CD4-positive, alpha-beta T cell (primary cell): ENCODE results near the gene SPTLC1. TPM values are rescaled to one million over a fixed set of nuclear protein-coding genes. Genes with fewer than 3 reads are reported as not detected.
"Not testable (repeated sequence)": the region's sequence is repeated elsewhere in the genome, so short reads cannot be mapped to it uniquely, and the experiment has no call there.

Source experiments
- ATAC-seq: fragments of 200-7000 bp; cut with Tn5 transposase; one replicate; pipeline ENCODE4 v1.10.0; 2022; ENCODE audit warnings: mild to moderate bottlenecking; ENCODE audit not compliant: poor library complexity
- CTCF ChIA-PET: fragments of 350-600 bp; sonication (Branson Sonifier 250); formaldehyde crosslinking; loops from one replicate; lab custom pipeline; 2021; ENCODE audit warnings: antibody characterized with exemption, inconsistent platforms; lab: Charles Lee
- POLR2A ChIA-PET: fragments of 350-600 bp; sonication (Branson Sonifier 250); formaldehyde crosslinking; loops from one replicate; lab custom pipeline; 2021; ENCODE audit warnings: antibody characterized with exemption, inconsistent platforms; lab: Charles Lee
- DNase-seq, 14 experiments: peaks; one replicate each; pipeline ENCODE4 v3.0.0-alpha.2; 2013 to 2020; ENCODE audit warnings: mixed read lengths in 2 of 14
- H3K27ac ChIP-seq, 2 donors: one replicate each; pipeline versions ENCODE4 v1.5.1 to v1.7.0; 2013; ENCODE audit warnings: low read length in 2 of 2, low read depth in 1 of 2, mild to moderate bottlenecking in 1 of 2
- H3K27me3 ChIP-seq, 2 experiments: 1 replicate in 1 of 2; 2 replicates in 1 of 2; pipeline versions ENCODE4 v1.6.1 to v1.7.0; 2013; ENCODE audit warnings: low read length in 2 of 2, control low read depth in 1 of 2, mild to moderate bottlenecking in 1 of 2, moderate library complexity in 1 of 2; ENCODE audit not compliant: insufficient read depth in 2 of 2, control insufficient read depth in 1 of 2
- H3K36me3 ChIP-seq: one replicate; pipeline ENCODE4 v1.6.1; 2013; ENCODE audit warnings: low read length, control low read depth; ENCODE audit not compliant: insufficient read depth
- H3K4me1 ChIP-seq: one replicate; pipeline ENCODE4 v1.6.1; 2013; ENCODE audit warnings: low read length, control low read depth; ENCODE audit not compliant: insufficient read depth
- H3K4me3 ChIP-seq: one replicate; pipeline ENCODE4 v1.5.1; 2013; ENCODE audit warnings: mild to moderate bottlenecking, low read length, moderate library complexity
- H3K9me3 ChIP-seq, 2 experiments: 1 replicate in 1 of 2; 2 replicates in 1 of 2; pipeline versions ENCODE4 v1.6.1 to v1.7.0; 2013; ENCODE audit warnings: low read length in 2 of 2, mild to moderate bottlenecking in 2 of 2, control low read depth in 1 of 2, moderate library complexity in 1 of 2; ENCODE audit not compliant: control insufficient read depth in 1 of 2, insufficient read depth in 1 of 2
- H3K27ac Mint-ChIP-seq: one replicate; pipeline ENCODE4 v1.8.0; 2020; ENCODE audit warnings: mixed read lengths
- H3K27me3 Mint-ChIP-seq: one replicate; pipeline ENCODE4 v1.8.0; 2021; ENCODE audit warnings: mixed read lengths
- H3K36me3 Mint-ChIP-seq: one replicate; pipeline ENCODE4 v1.8.0; 2021; ENCODE audit warnings: low read depth, mixed read lengths
- H3K4me1 Mint-ChIP-seq: one replicate; pipeline ENCODE4 v1.8.0; 2021; ENCODE audit warnings: low read depth, mixed read lengths
- H3K4me3 Mint-ChIP-seq: one replicate; pipeline ENCODE4 v1.8.0; 2020; ENCODE audit warnings: mild to moderate bottlenecking, mixed read lengths
- H3K9me3 Mint-ChIP-seq: one replicate; pipeline ENCODE4 v1.8.0; 2020; ENCODE audit warnings: mixed read lengths
- intact Hi-C, 2 experiments: fragments of 100-400 bp; cut with DNase I in 1 of 2; cut with micrococcal nuclease in 1 of 2; formaldehyde crosslinking; loops; one replicate each; pipeline versions ENCODE4 v1.15.1 to v1.9.0; 2023 to 2025; cut with DNase I, micrococcal nuclease
- total RNA-seq, 174 experiments: library from RNA in 2 of 174; stranded (reverse) in 2 of 174; gene quantifications; one replicate each; pipeline ENCODE4 v1.2.3 and lab custom pipeline; 2021 to 2026
- TF ChIP-seq, protein P1 (sequence below): fragments of 200-600 bp; IDR thresholded peaks from one replicate; pipeline ENCODE4 v1.8.0; 2022; ENCODE audit warnings: antibody characterized with exemption, mild to moderate bottlenecking

SPTLC1 gene
- total RNA-seq, 2 experiments from 2014 or later: 40.9 to 43.0 TPM

DNA sequence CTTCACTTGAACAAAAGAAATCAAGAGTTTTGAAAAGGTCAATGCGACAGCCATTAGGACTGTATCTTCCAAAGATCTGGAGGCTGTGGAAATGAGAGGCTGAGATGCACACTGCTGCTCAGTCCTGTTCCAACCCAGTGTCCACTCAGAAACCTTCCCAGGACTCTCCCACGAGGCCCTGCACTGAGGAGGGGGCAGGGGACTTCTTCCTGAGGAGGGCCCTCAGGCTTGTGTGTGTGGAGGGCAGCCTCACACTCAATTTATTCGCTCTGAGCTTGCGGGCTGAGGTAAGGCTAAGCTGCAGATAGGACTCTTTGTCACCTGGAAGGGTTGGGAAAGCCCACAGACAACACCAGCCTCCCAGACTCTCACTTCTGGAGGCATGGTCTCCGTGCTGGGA is 95.6 kb downstream of the SPTLC1 start:
- H3K4me1 Mint-ChIP-seq: no peaks in the 10 kb centered on the region
- Histone ChIP-seq H3K36me3 (no peaks in the 10 kb centered on the region), H3K9me3 (peaks cover 0 to 5% of the 10 kb centered on the region in 2 experiments), H3K27ac (no peak overlapping the region), H3K4me3 (no peak overlapping the region), H3K4me1 (no peaks in the 10 kb centered on the region), H3K27me3 (no peaks in the 10 kb centered on the region)
- no peak for DNase-seq
- intact Hi-C loops: no loop called here
- ChIA-PET CTCF (no interaction called here), POLR2A (no interaction called here)
- no peak for ATAC-seq
- no peaks in the 10 kb centered on the region for H3K36me3 Mint-ChIP-seq
- H3K9me3 Mint-ChIP-seq: peaks cover 13% of the 10 kb centered on the region
- H3K4me3 Mint-ChIP-seq: no peak overlapping the region
- H3K27ac Mint-ChIP-seq: no peak overlapping the region
- TF ChIP-seq, protein P1, sequence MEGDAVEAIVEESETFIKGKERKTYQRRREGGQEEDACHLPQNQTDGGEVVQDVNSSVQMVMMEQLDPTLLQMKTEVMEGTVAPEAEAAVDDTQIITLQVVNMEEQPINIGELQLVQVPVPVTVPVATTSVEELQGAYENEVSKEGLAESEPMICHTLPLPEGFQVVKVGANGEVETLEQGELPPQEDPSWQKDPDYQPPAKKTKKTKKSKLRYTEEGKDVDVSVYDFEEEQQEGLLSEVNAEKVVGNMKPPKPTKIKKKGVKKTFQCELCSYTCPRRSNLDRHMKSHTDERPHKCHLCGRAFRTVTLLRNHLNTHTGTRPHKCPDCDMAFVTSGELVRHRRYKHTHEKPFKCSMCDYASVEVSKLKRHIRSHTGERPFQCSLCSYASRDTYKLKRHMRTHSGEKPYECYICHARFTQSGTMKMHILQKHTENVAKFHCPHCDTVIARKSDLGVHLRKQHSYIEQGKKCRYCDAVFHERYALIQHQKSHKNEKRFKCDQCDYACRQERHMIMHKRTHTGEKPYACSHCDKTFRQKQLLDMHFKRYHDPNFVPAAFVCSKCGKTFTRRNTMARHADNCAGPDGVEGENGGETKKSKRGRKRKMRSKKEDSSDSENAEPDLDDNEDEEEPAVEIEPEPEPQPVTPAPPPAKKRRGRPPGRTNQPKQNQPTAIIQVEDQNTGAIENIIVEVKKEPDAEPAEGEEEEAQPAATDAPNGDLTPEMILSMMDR: no peak
- peaks cover 6% of the 10 kb centered on the region for H3K27me3 Mint-ChIP-seq

DNA sequence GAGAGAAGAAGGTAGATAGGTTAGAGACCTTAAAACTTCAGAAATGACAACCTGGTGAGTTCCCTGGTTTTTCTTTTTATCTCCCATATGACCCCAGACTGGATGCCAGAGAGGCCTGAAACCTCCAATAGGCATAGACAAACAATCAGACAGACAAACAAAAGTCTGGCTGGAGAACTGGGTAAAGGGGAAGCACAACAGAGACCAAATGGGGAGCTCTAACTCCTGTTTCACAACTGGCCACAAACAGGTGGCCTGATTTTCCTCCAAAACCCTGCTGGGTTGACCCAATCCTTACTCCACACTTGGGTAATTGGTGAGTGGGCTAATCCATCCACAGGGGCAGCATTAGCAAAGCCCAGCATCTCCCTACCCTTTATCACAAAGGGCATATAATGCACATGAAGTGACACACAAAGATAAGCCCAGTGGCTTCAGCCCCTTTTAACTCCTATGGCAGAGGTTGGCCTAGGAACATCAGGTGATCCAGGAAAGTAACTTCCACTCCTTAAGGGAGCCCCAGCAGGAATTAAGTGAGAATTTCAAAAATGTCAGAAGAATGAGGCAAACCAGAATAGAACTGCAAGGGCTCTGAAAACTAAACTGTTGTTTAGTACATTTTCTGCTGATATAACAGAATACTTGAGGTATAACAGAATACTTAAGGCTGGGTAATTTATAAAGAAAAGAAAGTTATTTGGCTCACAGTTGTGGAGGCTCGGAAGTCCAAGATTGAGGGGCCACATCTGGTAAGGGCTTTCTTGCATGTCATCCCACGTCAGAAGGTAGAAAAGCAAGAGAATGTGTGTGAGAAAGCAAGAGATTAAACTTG is 104.3 kb downstream of the SPTLC1 start:
- Histone ChIP-seq H3K4me1 (no peaks in the 10 kb centered on the region), H3K27ac (no peak overlapping the region), H3K4me3 (no peak overlapping the region), H3K36me3 (no peaks in the 10 kb centered on the region), H3K27me3 (no peaks in the 10 kb centered on the region), H3K9me3 (peaks cover 0 to 3% of the 10 kb centered on the region in 2 experiments)
- POLR2A ChIA-PET: no interaction called here
- no peak for DNase-seq
- intact Hi-C loops: no loop called here
- TF ChIP-seq, protein P1: no peak
- Mint-ChIP-seq H3K4me3 (no peak overlapping the region), H3K27me3 (peaks cover 20% of the 10 kb centered on the region), H3K27ac (no peak overlapping the region), H3K9me3 (peaks cover 4% of the 10 kb centered on the region), H3K4me1 (no peaks in the 10 kb centered on the region), H3K36me3 (no peaks in the 10 kb centered on the region)
- no peak for ATAC-seq
- CTCF ChIA-PET: no interaction called here

DNA sequence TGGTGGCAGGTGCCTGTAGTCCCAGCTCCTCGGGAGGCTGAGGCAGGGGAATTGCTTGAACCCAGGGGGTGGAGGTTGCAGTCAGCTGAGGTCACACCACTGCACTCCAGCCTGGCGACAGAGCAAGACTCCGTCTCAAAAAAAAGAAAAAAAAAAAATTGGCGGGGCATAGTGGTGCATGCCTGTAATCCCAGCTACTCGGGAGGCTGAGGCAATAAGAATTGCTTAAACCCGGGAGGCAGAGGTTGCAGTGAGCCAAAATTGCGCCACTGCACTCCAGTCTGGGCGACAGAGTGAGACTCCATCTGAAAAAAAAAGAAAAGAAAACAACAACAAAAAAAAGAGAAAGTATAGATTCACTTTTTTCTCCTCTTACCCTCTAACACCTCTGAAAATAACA is 105.0 kb downstream of the SPTLC1 start:
- H3K4me1 Mint-ChIP-seq, DNase-seq, H3K27me3 ChIP-seq, H3K4me3 Mint-ChIP-seq, H3K4me3 ChIP-seq, CTCF ChIA-PET, H3K36me3 Mint-ChIP-seq, intact Hi-C loops, H3K36me3 ChIP-seq, H3K9me3 Mint-ChIP-seq, POLR2A ChIA-PET, H3K4me1 ChIP-seq, ATAC-seq, H3K9me3 ChIP-seq, H3K27ac ChIP-seq, H3K27ac Mint-ChIP-seq: not testable (repeated sequence)
- H3K27me3 Mint-ChIP-seq: peaks cover 20% of the 10 kb centered on the region

DNA sequence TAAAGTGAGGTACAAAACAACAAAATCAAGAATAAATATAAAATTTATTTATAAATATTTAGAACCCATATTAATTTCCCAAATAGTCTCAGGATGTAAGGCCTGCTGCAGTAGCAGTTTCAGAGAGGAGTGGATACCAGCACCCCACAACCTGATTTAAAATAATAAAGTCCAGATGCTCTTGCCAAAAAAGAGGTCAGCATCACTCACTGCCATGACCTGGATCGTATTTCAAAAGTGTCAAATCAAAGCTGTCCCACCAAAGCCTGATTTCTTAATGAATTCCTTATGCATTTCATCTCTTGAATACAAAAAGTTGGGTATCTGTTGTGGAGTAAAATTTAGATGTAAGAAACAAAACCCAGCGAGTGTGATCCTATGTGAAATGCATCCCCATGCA is 107.2 kb downstream of the SPTLC1 start:
- no peak overlapping the region for H3K27ac ChIP-seq
- H3K36me3 ChIP-seq: no peaks in the 10 kb centered on the region
- ChIA-PET CTCF (no interaction called here), POLR2A (no interaction called here)
- Mint-ChIP-seq H3K27ac (no peak overlapping the region), H3K27me3 (peaks cover 24% of the 10 kb centered on the region), H3K4me3 (no peak overlapping the region), H3K36me3 (no peaks in the 10 kb centered on the region), H3K4me1 (no peaks in the 10 kb centered on the region), H3K9me3 (no peaks in the 10 kb centered on the region)
- ATAC-seq (no peak), DNase-seq (no peak)
- no peaks in the 10 kb centered on the region for H3K4me1 ChIP-seq
- peaks cover 0 to 11% of the 10 kb centered on the region in 2 experiments for H3K9me3 ChIP-seq
- intact Hi-C loops: no loop called here
- TF ChIP-seq, protein P1: no peak
- H3K4me3 ChIP-seq: no peak overlapping the region
- no peaks in the 10 kb centered on the region for H3K27me3 ChIP-seq
